Measurements from ENCODE around the gene DNAH7. TPM values are rescaled to one million over a fixed set of nuclear protein-coding genes. Genes with fewer than 3 reads are reported as not detected.

DNAH7 gene
- total and polyA plus RNA-seq, 2 of the 8 experiments (the other 6 are each of a cell fraction or from before 2014, with no cell fraction given) = 0.07 to 0.08 TPM

DNA sequence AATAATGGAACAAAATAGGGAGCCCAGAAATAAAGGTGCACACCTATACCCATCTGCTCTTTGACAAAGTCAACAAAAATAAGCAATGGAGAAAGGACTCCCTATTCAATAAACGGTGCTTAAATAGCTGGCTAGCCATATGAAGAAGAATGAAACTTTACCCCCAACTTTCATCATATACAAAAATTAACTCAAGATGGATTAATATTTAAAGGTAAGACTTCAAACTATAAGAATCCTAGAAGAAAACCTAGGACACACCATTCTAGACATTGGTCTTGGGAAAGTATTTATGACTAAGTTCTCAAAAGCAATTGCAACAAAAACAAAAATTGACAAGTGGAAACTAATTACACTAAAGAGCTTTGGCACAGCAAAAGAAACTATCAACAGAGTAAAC, 139.1 kb downstream of the DNAH7 start (continued):
- no peak for TF ChIP-seq HDAC2 (IDR thresholded peaks at IDR 0.05; ENCODE audit: borderline replicate concordance in 1 of 2, low read depth in 2 of 2, low read length in 2 of 2)
- no peak for TF ChIP-seq TEAD4 (IDR thresholded peaks at IDR 0.05; ENCODE audit: low read depth, low read length)
- no peak for TF ChIP-seq SAP30 (IDR thresholded peaks at IDR 0.05; ENCODE audit: insufficient read depth, insufficient replicate concordance, low read length)
